Stimulated activated CD4-positive, alpha-beta T cell treated with anti-CD3 and anti-CD28 coated beads, TNF-alpha, amount 100 ng/mL, for 4 hours (primary cell): ENCODE results near the gene MFSD6.

Experiments
- DNase-seq, 3 experiments: peaks; one replicate each; pipeline ENCODE4 v3.0.0-alpha.2; 2020; ENCODE audit warnings: low read depth in 3 of 3

Gene MFSD6

DNA sequence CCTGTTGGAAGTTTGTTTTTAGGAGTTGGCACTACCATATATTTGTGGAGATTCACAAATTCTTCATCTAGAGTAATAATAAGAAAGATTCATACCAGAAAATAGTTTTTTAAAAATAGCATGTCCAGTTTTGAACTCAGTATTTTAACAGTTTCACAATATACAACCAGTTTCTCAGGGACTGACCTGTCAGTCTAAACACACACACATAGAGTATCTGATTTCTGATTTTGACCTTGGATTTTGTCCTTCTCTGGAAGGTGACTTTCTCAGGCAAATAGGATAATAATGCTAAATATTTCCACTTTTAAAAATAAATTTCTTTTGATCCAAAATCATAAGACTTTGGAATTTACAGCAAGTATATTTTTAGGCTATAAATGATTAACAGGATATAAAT, 32.0 kb downstream of the MFSD6 start:
- no peak for DNase-seq

DNA sequence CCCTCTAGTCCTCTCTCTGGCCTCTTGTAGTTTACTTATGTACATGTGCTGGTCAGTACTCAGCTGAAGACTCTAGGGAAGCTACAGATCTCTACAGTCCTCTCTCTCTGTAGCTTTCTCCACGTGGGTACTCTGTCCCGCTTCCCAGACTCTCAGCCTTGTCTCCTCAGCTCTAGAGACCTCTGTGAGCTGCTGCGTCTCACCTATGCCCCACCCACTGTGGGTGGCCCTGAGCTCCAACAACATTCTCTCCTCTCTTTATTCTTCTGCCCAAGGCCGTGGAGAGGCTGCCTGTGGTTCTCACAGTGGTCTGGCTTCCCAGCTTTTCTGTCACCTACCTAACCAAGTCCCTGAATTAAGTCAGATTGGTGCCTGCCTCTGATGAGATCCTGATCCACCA, 33.4 kb downstream of the MFSD6 start:
- no peak for DNase-seq

DNA sequence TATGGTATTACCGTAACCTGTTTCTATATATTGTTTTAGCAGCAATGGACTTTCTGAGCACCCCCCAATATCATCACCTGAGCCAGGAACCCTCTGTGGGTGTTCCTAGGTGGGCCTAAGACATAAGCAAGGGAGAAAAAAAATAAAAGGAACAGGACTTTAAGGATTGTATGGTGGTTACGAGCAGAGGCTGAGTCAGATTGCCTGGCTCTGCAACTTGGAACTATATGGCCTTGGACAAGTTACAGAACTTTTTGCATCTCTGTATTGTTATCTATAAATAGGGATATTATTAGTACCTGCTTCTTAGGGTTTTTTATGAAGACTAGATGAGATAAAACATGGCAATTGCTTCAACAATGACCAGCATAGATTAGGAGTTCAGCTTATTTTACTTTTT, 34.9 kb downstream of the MFSD6 start:
- no peak for DNase-seq

DNA sequence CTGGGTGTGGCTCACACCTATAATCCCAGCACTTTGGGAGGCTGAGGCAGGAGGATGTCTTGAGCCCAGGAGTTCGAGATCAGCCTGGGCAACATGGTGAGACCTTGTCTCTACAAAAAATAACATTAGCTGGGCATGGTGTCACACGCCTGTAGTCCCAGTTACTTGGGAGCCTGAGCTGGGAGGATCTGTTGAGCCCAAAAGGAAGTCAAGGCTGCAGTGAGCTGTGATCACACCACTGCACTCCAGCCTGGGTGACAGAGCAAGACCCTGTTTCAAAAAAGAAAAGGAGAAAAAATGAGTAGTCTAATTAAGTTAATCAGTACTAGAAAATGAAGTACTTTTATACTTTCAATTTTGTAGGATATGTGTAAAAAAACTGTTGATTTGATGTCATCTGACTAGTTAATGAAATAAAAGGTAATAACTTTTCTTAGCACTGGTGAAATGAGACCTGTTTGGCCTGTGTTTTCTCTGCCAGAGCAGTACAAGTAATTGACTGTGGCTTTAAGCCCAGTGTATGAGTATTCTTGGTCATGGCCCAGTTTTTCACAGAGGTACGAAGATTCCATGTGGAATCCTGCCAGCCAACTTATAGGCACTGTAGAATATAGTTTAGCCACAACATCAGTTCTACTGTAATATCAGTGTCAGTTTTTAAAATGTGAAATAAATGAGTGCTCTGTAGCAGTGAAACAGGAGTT, 35.8 kb downstream of the MFSD6 start:
- DNase-seq = no peak

DNA sequence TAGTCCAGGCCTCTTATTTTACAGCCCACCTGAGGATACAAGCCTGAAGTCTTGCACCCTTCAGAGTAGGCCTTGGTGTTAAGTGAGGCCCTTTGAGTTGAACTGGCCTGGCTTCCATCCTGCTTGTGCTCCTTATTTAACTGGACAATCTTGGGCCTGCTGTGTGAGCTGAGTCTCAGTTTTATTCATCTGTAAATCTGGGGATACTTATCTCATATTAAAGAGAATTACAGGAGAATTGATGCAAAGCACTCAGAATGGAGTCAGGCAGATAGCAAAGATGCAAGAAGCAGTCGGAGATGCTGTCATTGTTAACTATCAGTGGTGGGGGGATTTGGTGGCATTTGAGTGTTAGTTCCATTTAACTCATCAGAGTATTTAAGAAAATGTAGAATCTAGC, 36.8 kb downstream of the MFSD6 start:
- DNase-seq = no peak

DNA sequence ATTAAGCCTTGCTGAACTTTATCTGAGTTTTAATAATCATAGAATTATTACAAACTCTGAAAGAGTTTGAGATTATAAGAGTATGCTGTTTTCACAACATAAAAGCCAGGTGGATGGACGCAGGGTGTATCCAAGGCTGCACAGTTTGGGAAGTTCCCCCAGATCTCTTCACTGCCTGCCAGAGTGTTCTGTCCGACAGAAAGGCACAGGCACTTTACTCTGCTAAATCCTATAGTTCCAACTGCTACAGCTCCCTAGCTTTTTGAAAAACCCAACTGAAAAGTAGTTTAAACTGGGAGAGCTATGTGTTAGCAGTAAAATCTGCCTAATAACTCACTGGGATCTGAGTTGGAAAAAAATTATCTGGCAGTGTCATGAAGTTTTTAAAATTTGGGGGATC, 38.0 kb downstream of the MFSD6 start:
- no peak for DNase-seq

DNA sequence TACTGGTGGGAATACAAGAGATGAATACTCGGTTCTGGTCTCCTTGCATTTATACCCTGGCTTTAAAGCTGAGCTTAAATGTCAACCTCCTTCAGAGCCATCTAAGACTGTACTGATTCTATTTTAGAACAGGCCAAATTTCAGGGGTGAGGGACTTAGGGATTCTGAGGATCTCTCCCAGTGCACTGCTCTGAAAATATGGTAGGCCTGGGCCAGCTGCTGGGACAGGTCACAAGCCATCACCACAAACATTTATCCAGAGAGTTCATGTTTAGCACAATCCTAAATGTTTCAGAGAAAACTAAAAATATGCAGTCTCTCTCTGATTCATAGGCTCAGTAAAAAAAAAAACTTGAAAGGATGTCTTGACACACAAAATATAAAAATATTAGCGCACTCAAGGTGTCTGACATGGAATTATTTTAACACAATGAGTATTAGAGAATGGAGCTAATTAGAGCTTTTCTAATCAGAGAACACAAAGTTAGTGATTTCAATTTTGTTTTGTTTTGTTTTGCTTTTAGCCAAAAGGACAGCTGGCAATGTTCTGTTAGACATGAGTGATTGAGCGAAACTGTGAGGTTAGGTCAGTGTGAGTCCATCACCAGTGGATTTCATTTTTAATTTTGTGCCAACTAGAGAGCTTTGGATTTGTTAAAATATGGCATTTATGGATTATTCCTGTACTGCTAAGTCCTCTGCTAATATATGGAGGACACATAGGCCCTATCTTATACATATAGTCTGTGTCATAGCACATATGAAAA, 38.8 kb downstream of the MFSD6 start:
- no peak for DNase-seq

DNA sequence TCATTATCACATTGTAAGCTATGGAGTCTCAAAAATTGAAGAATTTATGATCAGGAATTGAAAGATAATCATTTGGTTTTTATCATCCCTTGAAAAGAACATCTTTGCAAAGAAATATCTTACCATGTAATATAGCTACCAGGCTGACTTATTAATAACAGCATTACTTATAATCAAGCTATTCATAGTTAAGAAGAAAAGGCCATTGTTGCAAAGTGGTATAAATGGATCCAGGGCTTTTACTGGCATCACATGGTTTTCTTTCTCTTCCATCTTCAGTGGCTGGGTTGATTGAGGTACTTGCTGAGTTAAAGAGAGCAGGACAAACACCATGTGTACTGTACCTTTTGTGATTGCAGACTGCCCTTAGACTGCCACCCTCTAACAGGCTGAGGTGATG, 39.6 kb downstream of the MFSD6 start:
- DNase-seq = no peak

DNA sequence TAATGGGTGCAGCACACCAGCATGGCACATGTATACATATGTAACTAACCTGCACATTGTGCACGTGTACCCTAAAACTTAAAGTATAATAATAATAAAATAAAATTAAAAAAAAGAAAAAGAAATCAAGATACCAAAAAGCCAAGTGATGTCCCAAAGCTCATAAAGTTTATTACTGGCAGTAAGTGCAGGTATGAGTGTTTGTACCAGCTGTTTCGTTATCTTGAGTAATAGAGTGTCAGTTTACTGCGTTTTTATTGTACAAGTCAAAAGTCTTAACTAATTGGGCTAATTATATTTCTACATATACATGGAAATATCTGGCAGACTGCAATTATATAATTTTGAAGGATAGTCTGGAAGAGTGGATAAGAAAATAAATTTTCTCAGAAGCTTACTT, 41.8 kb downstream of the MFSD6 start:
- DNase-seq = no peak

DNA sequence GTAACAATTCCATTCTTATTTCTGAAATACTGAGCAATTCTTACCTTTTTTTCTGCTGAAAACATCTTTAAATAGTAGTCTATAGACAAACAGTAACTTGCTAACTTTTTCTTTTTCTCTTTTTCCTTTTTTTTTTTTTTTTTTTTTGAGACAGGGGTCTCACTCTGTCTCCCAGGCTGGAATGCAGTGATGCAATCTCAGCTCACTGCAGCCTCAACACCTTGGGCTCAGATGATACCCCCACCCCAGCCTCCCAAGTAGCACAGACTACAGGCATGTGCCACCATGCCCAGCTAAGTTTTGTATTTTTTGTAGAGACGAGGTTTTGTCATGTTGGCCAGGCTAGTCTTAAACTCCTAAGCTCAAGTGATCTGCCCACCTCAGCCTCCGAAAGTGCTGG, 42.2 kb downstream of the MFSD6 start:
- no peak for DNase-seq

DNA sequence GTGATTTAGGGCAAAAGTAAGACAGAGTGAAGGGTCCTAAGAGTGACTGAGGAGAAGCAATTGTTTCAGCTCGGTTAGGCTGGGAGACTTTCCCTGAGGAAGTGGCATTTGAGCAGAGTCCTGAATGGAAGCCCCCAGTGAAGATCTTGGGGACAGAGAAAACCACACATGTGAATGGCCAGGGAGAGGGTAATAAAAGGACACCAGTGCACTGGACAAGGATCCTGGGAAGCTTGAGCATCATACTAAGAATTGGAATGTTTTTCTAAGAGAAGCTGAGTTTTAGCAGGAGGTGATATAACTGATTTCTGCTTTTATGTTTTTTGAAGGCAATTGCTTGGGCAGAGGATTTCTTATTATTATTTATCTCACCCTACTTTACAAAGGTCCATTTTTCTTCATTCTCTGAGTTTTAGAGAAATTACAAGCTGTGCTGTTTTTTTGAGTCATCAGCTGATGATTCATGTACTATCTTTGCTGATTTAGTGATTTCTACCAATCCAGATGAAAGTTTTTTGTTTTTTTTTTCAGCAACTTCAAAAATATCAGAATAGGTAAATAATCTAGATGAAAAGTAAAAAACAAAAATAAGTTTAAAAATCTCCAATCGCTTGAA, 43.5 kb downstream of the MFSD6 start:
- no peak for DNase-seq

DNA sequence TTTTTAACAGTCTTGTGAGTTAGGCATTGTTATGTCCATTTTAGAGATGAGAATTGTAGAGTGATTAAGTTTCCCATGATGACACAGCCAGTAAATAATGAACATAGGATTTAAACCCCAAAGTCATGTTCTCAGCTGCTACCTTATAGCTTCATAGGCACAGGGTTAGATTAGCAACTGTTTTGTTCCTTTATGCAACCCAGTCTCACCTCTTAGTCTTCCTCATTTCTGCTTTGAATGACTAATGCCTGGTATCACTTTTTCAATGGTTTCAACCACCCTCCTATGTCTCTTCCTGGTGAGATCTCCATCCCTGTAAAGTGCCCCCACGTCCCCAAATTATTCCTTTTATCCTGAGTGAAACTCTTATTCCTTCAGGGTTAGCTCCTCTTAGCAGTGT, 44.3 kb downstream of the MFSD6 start:
- DNase-seq = no peak

DNA sequence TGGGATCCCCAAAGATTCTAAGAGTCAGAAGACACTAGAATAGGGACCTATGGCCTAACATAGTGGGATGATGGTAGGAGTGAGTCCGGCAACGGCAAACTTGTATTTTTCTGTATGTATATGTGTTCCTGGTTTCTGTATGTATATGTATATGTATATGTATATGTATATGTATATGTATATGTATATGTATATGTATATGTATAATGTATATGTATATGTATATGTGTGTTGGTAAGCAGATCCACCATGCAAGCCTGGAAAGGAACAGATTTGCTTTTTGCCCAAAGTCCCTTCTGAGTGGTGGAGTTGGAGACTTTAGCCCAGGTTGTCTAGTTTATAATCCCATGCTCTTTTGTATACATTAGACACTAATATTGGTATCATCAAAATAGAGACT, 46.6 kb downstream of the MFSD6 start:
- DNase-seq = no peak

DNA sequence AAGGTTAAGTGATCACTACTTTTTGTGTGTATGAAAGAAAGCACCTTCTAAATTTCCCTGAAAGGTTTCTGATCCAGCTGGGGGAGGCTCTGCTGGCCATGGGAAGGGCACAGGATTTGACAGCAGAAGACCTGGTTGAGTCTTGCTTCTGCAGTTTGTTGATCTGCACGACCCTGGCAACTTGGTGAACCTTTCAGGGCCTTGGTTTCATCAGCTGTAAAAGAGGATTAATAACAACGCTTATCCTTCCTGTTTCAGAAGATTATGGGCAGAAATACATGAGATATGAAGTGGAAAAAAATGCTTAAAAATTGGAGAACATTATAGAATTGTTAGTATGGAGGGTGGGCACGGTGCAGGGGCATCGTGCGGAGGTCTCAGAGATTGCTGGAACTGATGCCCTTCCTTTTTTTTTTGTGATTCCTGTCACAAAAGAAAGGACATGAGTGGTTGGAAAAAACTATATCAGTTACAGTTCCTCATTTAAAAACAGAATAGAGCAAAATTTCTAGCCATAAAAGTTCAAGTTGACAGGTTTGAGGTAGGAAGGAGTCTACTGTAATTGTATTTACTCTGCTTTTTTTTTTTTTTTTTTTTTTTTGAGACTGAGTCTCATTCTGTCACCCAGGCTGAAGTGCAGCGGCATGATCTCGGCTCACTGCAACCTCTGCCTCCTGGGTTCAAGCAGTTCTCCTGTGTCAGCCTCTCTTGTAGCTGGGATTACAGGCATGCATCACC, 47.4 kb downstream of the MFSD6 start:
- no peak for DNase-seq

DNA sequence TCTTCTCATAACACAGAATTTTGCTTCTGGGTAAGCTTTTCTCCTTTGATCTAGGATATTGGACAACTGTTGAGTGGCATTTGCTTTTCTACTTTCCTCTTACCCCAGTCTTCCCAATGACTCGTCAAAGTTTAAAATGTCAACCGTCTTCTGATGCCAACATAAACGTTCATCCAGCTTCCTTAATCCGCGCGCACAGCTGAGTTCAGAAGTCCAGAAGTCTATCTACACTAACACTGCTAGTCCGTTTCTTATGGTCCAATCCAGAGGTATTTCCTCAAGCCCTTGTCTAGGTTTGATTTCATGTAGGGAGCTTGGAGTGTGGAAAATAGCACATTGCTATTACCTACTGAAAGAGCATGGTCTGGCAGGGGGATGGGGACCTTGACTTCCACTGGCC, 48.7 kb downstream of the MFSD6 start:
- no peak for DNase-seq

DNA sequence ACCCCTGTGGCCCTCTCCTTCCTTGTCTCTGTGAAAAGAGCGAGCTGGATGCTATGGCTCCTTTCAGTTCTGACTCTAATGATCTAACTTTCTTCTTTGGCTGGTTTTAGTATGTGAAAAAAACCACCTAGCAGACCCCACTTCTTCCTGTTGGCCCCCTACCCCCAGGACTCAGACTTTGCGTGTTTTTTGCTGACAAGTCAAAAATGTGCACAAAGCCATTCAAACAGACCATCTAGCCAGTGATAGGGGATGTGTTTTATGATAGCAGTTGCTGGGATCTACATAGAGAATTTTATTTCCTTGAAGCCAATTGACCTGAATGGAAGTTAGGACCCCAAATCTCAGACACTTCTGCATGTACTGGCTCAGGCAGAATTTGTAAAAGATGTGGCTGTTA, 49.1 kb downstream of the MFSD6 start:
- DNase-seq = no peak

DNA sequence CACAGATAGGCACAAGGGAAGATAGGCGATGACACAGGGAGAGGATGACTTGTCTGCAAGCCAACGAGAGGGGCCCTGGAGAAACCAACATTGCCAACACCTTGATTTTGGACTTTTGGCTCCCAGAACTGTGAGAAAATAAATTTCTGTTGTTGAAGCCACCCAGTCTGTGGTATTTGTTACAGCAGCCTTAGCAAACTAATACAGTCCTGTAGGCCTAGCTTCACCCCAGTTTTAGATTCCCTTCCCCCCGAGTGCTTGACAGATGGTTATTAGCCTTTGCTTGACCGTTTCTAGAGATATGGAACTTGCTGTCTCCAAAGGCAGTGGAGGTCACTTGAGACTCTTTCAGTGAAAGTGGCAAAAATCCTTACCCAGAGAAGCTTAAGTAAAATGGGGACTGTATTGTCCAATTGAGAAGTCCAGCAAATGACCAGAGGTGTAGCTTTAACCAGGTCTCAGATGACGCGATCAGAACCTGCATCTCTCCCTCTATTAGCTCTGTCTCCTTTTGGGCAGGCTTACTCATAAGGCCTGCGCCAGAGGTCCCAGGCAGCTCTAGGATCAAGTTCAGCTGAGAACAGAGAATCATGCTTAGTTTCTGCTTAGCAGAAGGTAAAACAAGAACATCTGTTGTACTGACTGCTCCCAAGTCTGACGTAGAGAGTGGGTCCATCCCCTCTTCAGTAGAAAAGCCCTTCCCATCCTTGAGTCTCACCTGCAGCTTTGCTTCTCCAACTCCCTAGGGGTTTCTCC, 50.4 kb downstream of the MFSD6 start:
- DNase-seq = no peak

DNA sequence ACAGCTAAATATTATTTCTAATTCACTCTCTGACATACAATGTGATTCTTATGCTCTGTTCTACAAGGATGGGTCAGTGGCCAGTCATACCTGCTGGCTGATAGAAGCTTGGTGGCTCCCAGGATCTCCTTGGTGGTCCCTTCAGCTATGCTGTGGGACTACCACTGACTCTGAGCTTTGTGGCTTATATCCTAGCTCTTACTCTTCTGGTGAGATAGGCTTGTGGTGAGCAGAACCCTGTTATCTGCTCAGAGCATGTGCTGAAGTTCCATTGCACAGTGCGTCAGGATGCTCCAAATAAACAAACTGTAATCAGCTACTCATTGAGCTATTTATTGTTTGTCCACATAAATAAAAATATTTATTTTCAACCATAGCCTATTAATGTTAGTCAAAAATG, 51.7 kb downstream of the MFSD6 start:
- DNase-seq = no peak

DNA sequence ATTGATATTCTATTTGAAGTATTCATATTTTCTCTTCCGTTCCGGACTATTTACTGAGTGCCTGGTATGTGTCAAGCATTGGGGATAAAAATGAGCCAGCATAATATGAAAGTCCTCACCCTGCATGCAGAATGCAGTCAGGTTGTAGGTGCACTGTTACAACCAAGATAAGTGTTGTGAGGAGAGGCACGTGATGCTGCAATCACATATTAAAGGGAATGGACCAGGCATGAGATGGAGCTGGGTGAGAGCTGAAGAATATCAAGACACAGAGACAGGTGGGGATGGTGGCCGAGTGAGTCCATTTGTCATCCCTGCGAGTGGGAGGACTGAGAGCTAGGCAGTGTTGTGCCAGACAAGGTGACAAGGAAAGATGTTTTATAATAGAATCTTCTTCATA, 52.3 kb downstream of the MFSD6 start:
- no peak for DNase-seq

DNA sequence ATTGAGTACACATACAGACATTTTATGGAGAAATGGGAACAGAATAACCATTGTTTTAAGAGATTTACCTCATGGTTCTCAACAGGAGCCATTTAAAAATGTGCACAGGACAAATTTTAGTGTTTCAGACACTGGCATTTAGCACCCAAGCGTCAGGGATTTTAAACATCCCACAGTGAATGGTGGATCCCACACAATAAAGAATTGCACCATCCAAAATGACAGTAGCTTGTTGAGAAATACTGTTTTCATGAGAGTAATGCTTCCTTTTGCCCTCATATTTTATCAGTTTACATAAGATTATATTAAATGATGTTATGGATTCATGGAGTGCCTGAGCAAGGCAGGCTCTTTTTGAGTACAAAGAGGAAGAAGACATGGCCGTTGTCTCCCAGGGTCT, 54.0 kb downstream of the MFSD6 start:
- DNase-seq = no peak

DNA sequence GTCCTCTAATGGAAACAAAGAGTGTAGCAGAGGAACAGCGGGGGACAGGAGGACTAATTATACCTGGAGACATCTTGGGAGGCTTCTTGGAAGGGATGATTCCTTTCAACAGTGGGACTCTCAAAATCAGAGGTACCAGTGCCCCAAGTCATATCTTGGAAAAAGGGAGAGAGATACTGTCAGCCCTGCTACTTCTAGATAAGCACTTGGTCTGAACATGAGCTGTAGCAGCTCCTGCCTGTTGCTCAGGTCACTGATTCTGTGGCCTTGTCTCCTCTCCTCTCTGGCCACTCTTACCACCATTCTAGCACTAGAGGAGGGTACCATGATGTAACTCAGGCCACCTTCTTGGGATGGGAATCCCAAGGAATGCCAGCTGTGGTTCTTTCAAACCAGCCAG, 54.5 kb downstream of the MFSD6 start:
- no peak for DNase-seq

DNA sequence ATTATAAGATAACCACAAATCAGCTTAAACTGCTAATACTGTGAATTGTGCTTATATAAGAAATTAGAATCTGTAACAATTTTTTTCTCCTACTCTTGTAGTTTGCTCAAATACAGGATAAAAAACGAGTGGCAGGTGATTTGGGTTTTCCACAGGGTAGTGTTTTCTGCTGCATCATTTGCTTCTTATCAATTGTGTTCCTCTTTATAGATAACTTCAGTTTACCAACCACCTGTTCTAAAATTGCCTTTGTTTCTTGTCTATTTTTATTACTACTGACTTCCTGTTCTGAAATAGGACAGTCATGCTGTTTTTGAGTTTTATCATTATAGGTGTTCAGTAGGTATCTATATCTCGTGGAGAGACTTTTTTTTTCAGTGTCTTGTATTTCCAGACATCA, 56.9 kb downstream of the MFSD6 start:
- DNase-seq = no peak
